Activated naive CD4-positive, alpha-beta T cell treated with anti-CD3 and anti-CD28 coated beads, Interleukin-2, amount 50 U/mL, for 24 hours (primary cell): Measurements from ENCODE around the gene ANKDD1A.
A peak's percentile ranks its signal among the peaks of the same experiment; 100 is the strongest.

Experiments used
- H3K27ac Mint-ChIP-seq: one replicate; pipeline ENCODE4 v1.8.0; 2021; ENCODE audit warnings: mild to moderate bottlenecking, mixed read lengths
- H3K27me3 Mint-ChIP-seq: one replicate; pipeline ENCODE4 v1.8.0; 2021; ENCODE audit warnings: mixed read lengths
- H3K36me3 Mint-ChIP-seq: one replicate; pipeline ENCODE4 v1.8.0; 2021; ENCODE audit warnings: mixed read lengths
- H3K4me1 Mint-ChIP-seq: one replicate; pipeline ENCODE4 v1.8.0; 2021; ENCODE audit warnings: mixed read lengths
- H3K4me3 Mint-ChIP-seq: one replicate; pipeline ENCODE4 v1.8.0; 2021; ENCODE audit warnings: mild to moderate bottlenecking, mixed read lengths
- H3K9me3 Mint-ChIP-seq: one replicate; pipeline ENCODE4 v1.8.0; 2021; ENCODE audit warnings: mixed read lengths

Gene ANKDD1A

DNA sequence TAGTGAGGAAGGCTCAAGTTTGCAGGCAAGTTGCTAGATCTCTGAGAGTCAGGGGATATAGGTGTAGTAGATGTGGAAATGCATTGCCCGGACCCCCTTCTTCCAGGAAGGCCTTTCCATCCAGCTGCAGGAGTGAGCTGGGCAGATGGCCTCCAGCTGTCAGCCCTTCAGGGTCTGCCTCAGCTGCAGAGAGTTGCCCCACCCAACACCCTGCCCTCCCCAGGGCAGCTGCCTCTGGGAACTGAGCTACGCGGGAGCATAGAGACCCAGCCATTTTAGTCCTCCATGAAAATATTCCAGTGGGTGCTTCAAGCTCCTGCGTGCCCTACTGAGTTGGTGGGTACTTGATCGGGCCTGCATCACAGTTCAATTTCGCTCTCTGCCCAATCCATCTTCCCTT lies 48.5 kb downstream of the ANKDD1A start:
- H3K4me3 Mint-ChIP-seq: no peak overlapping the region
- no peaks in the 10 kb centered on the region for H3K4me1 Mint-ChIP-seq
- H3K9me3 Mint-ChIP-seq: no peaks in the 10 kb centered on the region
- H3K27me3 Mint-ChIP-seq: no peaks in the 10 kb centered on the region
- no peak overlapping the region for H3K27ac Mint-ChIP-seq
- H3K36me3 Mint-ChIP-seq: peaks cover 28% of the 10 kb centered on the region

DNA sequence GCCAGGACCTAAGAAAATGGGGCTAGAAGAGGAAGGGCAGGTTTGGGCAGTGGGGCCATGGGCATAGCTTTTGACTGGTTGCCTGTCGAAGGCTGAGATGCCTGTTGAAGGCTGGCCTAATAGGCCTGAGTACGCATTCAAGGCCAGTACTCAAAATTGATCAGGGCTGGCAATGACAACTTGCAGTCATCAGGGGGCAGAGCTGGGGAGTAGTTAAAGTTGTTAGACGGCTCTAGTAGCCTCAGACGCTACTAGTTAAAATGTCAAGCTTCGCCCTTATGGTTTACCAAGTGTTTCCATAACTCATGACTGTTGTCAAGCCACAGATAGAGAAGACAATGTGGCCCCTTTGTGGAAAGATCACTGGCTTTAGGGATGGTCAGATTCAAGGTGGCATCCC lies 49.3 kb downstream of the ANKDD1A start:
- H3K4me1 Mint-ChIP-seq: no peaks in the 10 kb centered on the region
- no peaks in the 10 kb centered on the region for H3K27me3 Mint-ChIP-seq
- no peak overlapping the region for H3K4me3 Mint-ChIP-seq
- H3K9me3 Mint-ChIP-seq: no peaks in the 10 kb centered on the region
- H3K36me3 Mint-ChIP-seq: peaks cover 25% of the 10 kb centered on the region
- no peak overlapping the region for H3K27ac Mint-ChIP-seq

DNA sequence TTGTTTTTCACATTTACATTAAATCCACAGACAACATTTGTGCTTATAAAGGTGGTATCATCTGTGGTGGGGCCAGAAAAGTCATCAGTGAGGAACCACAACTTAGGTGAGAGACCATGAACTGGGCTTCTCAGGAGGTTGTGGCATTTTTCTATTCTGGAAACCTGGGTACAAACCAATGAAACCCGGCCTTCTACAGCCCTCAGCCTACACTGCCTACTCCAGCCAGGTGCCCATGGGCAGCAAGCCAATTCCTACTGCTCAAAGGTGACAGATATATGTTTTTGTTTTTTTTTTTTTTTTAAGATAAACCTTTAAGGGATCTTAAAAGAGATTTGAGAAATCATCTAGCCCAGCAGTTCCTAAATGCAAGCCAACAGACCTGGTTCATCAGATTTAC lies 57.7 kb downstream of the ANKDD1A start:
- Mint-ChIP-seq H3K27me3 (no peaks in the 10 kb centered on the region), H3K36me3 (peaks cover 11% of the 10 kb centered on the region), H3K4me3 (no peak overlapping the region), H3K27ac (no peak overlapping the region), H3K9me3 (no peaks in the 10 kb centered on the region), H3K4me1 (no peaks in the 10 kb centered on the region)

DNA sequence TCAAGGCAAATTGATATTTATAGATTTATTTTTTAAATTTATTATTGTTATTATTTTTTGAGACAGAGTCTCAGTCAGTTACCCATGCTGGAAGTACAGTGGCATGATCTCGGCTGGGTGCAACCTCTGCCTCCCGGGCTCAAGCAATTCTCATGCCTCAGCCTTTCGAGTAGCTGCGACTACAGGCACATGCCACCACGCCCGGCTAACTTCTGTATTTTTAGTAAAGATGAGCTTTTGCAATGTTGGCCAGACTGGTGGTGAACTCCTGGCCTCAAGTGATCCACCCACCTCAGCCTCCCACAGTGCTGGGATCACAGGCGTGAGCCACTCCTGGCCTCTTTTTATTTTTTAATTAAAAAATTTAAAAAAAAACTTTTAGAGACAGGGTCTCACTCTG lies 59.0 kb downstream of the ANKDD1A start:
- Mint-ChIP-seq H3K27ac (no peak overlapping the region), H3K4me1 (no peaks in the 10 kb centered on the region), H3K4me3 (no peak overlapping the region), H3K27me3 (no peaks in the 10 kb centered on the region), H3K9me3 (no peaks in the 10 kb centered on the region), H3K36me3 (peaks cover 13% of the 10 kb centered on the region)

DNA sequence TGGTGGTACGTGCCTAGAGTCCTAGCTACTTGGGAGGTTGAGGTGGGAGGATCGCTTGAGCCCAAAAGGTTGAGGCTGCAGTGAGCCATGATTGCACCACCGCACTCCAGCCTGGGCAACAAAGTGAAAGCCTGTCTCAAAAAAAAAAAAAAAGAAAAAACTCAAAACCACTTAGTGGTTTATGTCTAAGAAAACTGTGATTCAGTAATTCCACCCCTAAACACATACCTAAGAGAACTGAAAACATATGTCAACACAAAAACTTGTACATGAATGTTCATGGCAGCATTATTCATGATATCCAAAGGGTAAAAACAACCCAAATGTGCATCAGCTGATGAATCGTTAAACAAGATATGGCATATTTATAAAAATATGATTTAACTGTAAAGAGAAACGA lies 63.7 kb downstream of the ANKDD1A start:
- H3K27me3 Mint-ChIP-seq: no peaks in the 10 kb centered on the region
- peaks cover 12% of the 10 kb centered on the region for H3K36me3 Mint-ChIP-seq
- H3K4me1 Mint-ChIP-seq: peaks cover 6% of the 10 kb centered on the region
- no peaks in the 10 kb centered on the region for H3K9me3 Mint-ChIP-seq
- no peak overlapping the region for H3K27ac Mint-ChIP-seq
- no peak overlapping the region for H3K4me3 Mint-ChIP-seq

DNA sequence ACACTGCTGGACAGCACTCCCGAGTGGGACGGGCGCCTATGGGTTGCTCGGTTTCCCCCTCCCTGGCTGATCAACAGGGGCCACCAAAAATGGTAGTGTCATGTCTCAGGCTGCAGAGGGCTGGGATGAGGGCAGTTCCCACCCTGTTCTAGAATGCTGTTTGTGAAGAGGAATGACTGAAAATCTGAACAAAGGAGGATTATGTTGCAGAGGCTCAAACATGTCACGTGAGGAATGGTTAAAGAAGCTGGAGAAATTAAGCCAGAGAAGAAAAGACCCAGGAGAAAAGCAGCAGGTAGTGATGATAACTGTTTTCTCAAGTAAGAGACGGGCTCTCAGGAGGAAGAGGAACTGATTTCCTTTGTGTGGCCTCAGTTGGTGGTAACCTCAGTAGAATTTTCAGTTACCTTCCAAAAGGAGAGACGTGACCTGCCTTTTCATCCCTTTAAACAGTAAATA lies 67.6 kb downstream of the ANKDD1A start:
- H3K27ac Mint-ChIP-seq: no peak overlapping the region
- peaks cover 11% of the 10 kb centered on the region for H3K4me1 Mint-ChIP-seq
- no peaks in the 10 kb centered on the region for H3K9me3 Mint-ChIP-seq
- H3K36me3 Mint-ChIP-seq: peaks cover 9% of the 10 kb centered on the region
- H3K4me3 Mint-ChIP-seq: no peak overlapping the region
- H3K27me3 Mint-ChIP-seq: no peaks in the 10 kb centered on the region

DNA sequence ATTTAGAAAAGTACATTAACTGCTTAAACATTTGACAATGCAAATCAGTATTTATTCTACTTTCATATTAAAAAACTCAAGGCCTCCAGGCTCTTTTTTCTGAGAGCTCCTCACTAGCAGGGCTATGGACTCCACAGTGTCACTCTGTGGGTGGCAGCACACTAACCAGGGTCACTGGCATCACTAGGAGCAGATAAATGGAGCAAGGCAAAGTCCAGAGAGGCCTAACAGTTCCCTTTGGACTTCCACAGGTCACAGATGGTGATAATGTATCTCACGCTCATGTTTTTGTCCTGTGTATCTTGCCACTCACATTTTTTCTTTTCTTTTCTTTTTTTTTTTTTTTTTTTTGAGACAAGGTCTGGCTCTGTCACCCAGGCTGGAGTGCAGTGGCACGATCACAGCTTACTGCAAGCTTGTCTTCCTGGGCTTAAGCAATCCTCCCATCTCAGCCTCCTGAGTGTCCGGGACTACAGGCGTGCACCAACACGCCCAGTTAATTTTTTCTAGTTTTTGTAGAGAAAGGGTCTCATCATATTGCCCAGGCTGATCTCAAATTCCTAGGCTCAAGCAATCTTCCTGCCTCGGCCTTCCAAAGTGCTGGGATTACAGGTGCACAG lies 70.2 kb downstream of the ANKDD1A start:
- Mint-ChIP-seq H3K4me1 (peaks cover 27% of the 10 kb centered on the region), H3K4me3 (no peak overlapping the region), H3K27me3 (no peaks in the 10 kb centered on the region), H3K27ac (peak overlapping the region; percentile 8), H3K36me3 (peaks cover 5% of the 10 kb centered on the region), H3K9me3 (no peaks in the 10 kb centered on the region)

DNA sequence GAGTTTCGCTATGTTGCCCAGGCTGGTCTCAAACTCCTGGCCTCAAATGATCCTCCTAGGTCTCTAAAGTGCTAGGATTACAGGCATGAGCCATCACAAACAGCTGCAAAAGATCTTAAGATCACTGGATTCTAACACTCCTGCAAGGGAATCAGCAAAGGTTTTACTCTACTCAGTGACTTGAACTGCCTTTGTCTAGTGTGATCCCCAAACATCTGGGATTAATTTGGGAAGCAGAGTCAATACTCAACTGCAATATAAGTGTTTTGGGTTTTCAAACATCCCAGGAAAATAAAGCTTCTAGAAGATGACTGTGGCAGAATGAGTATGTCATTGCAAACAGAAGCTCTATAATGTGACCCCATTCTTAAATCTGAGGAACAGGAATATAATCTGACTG lies 70.8 kb downstream of the ANKDD1A start:
- H3K4me3 Mint-ChIP-seq: no peak overlapping the region
- no peaks in the 10 kb centered on the region for H3K9me3 Mint-ChIP-seq

DNA sequence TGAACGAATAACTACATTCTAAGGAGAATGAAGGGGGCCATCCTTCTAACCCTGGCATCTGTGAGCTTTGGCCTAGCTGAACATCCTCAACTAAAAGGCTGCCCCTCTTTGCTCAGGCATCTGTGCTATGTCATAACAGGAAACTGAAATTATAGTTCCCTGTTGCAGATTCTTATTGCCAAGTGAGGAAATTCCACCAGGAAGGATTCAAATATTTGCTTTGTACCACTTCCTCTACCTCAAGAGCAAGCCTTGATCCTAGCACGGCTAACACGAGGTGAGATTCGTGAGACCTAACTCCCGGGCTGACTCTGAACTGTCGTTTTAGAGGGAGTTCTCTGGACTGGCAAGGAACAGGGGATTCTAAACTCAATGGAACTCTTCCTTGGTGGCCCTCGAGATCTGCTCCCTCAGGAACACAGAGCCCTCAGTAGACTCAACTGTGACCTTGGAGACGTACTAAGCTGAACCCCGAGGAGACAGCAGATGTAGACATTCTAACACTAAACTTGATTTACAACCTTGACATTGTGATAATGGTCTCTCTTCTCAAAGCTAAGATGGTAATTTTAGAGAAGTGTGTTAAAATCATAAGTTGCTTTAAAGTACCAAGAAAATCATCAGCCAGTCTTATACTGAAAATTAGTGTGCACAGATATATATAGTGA lies 73.8 kb downstream of the ANKDD1A start:
- H3K36me3 Mint-ChIP-seq: peaks cover 1% of the 10 kb centered on the region
- H3K9me3 Mint-ChIP-seq: no peaks in the 10 kb centered on the region
- H3K4me3 Mint-ChIP-seq: peak overlapping the region; percentile 26
- H3K4me1 Mint-ChIP-seq: peaks cover 50% of the 10 kb centered on the region
- H3K27ac Mint-ChIP-seq: peak overlapping the region; percentile 23
- H3K27me3 Mint-ChIP-seq: no peaks in the 10 kb centered on the region

More for the DNA sequence above, 70.8 kb downstream of the ANKDD1A start:
- Mint-ChIP-seq H3K36me3 (peaks cover 5% of the 10 kb centered on the region), H3K27ac (peak overlapping the region; percentile 8), H3K4me1 (peaks cover 33% of the 10 kb centered on the region), H3K27me3 (no peaks in the 10 kb centered on the region)

DNA sequence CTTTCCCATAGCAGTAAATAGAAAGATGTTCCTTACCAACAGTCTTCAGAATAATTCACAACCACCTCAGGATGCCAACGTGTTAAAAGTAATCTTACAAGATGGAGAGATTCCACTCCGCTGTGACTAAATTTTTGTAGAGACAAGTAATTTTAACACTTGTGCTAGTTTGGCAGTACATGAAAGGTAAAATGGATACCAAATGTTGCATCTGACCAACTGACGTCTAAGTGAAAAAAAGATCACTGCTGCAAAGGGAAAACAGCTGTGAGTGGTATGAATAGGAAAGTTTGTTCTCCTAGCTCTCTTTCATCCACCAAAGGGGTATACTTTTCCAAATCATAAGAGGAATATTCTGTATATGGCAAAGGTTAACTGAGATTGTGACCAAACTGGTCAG lies 75.4 kb downstream of the ANKDD1A start:
- H3K4me1 Mint-ChIP-seq: peaks cover 54% of the 10 kb centered on the region
- H3K36me3 Mint-ChIP-seq: peaks cover 1% of the 10 kb centered on the region
- peak overlapping the region; percentile 0 for H3K4me3 Mint-ChIP-seq

DNA sequence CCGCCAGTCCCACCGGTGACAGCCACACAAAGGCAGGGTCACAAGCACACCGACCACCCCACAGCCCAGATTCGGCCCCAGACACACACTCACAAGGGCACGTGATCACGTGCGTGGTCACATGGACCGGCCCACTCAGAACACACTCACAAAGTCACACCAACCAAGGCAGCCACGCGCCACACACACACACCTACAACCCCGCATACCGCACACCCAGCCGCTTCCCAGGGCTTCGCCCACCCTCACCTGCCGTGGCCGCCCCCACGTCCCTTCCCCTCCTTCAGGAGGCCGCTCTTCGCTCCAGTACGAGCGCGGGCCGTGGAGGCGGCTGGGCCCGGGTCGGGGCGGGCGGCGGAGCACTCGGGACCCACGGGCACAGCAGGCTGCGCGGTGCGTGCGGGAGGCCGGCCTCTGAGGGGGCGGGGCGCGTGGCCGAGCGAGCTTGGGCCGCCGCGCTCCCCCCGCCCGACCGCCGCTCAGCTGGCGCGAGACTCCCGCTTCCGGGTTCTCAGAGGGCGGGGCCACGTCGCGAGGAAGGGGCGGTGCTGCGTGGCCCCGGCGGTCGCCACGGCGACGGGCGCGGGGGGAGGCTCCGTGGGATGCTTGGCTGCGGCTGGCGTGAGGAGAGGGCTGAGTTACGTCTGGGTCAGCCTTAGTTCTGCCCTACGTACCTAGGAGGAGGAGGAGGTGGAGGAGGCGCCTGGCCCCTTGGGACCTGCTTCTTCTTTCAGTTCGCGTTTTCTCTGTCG lies 77.9 kb downstream of the ANKDD1A start, which contains the start of gene SPG21:
TSS of gene SPG21 (minus strand) at position 499 of the 752 bp plus-strand sequence. CDS start 6,345 bp downstream, outside the sequence.
- Mint-ChIP-seq H3K4me1 (peaks cover 51% of the 10 kb centered on the region), H3K9me3 (no peaks in the 10 kb centered on the region), H3K36me3 (peaks cover 1% of the 10 kb centered on the region), H3K4me3 (peak within 1 kb of the TSS; percentile 100), H3K27ac (peak within 1 kb of the TSS; percentile 97), H3K27me3 (no peaks in the 10 kb centered on the region)

More for the DNA sequence above, 75.4 kb downstream of the ANKDD1A start:
- Mint-ChIP-seq H3K9me3 (no peaks in the 10 kb centered on the region), H3K27ac (no peak overlapping the region), H3K27me3 (no peaks in the 10 kb centered on the region)

DNA sequence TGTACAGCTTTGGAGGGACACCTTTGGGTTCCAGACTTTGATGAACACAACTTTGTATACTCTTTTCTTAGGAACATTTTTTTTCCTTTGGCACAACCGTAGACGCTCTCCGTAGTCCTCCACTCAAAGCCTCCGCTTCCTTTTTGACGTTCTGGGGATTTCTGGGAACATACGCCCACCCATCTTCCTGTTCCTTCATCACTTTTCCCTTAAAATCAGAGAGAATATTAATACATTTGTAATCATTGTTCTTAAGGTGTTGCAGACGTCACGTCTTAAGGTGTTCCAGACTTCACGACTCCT lies 78.4 kb downstream of the ANKDD1A start:
- H3K36me3 Mint-ChIP-seq: peaks cover 1% of the 10 kb centered on the region
- H3K4me1 Mint-ChIP-seq: peaks cover 48% of the 10 kb centered on the region
- H3K27me3 Mint-ChIP-seq: no peaks in the 10 kb centered on the region
- H3K27ac Mint-ChIP-seq: peak overlapping the region; percentile 84
- no peaks in the 10 kb centered on the region for H3K9me3 Mint-ChIP-seq
- peak overlapping the region; percentile 96 for H3K4me3 Mint-ChIP-seq

DNA sequence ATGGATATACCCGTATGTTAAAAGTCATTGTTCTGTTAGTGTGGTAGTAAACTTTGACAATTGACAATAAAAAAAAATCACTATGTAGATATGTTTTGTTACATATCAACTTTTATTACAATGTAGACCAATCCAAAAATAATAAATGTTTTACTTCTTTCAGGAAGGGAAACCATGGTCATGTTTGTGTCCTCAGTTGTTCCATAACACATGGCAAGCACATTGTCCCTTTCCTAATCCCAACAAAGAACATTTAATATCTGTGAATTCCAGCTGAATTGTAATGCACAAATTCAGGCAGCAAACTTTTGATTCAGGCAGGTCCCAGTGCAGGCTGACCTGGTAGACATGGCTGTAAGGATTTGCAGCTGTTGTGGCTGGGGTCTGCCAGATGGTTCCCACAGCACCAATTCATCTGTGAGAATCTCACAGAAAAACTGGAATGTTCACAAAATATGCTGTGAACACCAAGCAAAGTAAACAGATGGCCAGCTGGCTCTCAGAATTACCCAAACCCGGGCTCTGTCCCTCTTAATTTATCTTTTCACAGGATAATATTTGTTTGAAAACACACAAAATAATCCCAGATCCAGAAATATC lies 79.9 kb downstream of the ANKDD1A start:
- no peak overlapping the region for H3K4me3 Mint-ChIP-seq
- peaks cover 38% of the 10 kb centered on the region for H3K4me1 Mint-ChIP-seq
- H3K27me3 Mint-ChIP-seq: no peaks in the 10 kb centered on the region
- no peaks in the 10 kb centered on the region for H3K9me3 Mint-ChIP-seq
- H3K36me3 Mint-ChIP-seq: peaks cover 1% of the 10 kb centered on the region
- H3K27ac Mint-ChIP-seq: no peak overlapping the region

DNA sequence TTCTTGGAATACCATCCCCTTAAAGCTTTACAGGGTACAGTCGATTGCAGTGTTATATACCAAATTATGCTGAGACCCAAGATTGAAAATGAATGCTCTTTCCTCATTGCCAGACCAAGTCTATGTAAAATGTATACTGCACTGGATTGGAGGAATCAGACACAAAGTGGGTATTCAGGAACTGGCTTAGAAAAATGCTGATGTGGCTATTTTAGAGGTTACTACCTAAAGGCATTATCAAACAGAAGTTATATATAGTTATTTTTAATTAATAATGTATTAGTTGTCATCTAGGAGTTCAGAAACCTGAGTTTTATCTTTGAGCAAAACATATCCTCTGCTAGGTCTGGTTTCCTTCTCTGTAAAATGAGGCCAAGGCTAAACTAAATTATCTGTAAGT lies 81.6 kb downstream of the ANKDD1A start:
- no peaks in the 10 kb centered on the region for H3K9me3 Mint-ChIP-seq
- peaks cover 1% of the 10 kb centered on the region for H3K36me3 Mint-ChIP-seq
- H3K27ac Mint-ChIP-seq: no peak overlapping the region
- no peak overlapping the region for H3K4me3 Mint-ChIP-seq
- peaks cover 23% of the 10 kb centered on the region for H3K4me1 Mint-ChIP-seq
- H3K27me3 Mint-ChIP-seq: no peaks in the 10 kb centered on the region

DNA sequence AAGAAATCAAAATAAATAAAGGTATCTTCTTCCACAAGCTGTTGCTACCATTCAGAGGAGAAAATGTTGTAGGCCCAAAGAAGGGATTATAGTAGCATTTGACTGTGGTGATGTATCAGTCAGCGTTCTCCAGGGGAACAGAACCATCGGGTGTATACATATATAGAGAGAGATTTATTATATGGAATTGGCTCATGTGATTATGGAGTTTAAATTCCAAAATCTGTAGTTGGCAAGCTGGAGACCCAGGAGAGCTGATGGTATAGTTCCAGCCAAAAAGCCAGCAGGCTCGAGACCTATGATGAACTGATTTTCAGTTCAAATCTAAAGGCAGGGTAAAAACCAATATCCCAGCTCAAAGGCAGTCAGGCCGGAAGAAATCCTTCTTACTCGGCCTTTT lies 85.4 kb downstream of the ANKDD1A start:
- Mint-ChIP-seq H3K4me3 (no peak overlapping the region), H3K36me3 (no peaks in the 10 kb centered on the region), H3K4me1 (peaks cover 3% of the 10 kb centered on the region), H3K27ac (no peak overlapping the region), H3K27me3 (no peaks in the 10 kb centered on the region), H3K9me3 (no peaks in the 10 kb centered on the region)
